ENCODE data around the gene HMGCS2. TPM values are rescaled to one million over a fixed set of nuclear protein-coding genes. Genes with fewer than 3 reads are reported as not detected.

HMGCS2 gene
- total and polyA plus RNA-seq, 10 donors: 0.06 to 0.11 TPM; not detected in 8

DNA sequence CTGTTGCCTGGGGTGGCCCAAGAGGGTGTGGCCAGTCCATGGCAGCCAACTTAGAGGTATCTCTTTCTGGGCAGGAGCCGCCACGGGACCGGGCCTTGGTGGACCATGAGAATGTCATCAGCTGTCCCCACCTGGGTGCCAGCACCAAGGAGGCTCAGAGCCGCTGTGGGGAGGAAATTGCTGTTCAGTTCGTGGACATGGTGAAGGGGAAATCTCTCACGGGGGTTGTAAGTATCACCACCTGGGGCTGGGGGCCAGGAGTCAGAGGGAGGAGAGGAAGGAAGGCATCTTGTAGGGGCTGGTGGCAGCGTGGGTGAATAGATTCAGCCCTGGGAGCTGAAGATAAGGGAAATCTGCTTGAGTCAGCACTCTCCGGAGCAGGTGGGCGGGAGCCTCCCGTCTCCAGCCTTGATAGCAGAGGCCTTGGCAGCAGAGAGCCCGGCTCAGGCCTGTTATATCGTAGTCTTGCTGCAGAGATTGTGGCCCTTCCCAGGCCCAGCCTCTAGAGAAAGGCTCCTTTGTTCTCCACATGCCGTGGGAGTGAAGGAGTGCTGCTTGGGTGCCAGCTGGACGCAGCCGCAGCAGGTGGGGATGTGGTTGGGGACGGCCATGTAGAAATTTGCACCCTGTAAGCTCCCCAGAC is 31.5 kb downstream of the HMGCS2 start:
- intact Hi-C loops (cut with DNase I; ENCODE audit: low total_unique reads): no loop called here
- no peak for DNase-seq
- peaks cover 0 to 7% (median 0%) of the 10 kb centered on the region in 6 donors for H3K36me3 ChIP-seq

DNA sequence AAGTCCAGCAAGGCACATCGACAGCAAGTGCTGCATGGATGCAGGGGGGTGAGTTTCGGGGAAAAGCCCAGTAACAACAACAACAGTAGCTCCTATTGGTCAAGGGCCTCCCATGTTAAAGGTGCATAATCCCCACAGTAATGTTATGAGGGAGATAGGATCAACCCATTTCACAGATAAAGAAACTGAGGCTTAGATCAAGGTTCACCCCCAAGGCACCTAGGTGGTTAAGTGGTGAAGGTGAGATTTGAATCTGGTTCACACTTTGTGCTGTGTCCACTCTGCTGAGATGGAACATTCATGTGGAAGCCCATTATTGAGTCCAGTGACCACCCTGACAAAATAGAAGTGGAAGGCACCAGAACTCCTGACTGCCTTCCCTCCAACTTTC is 32.1 kb downstream of the HMGCS2 start:
- Histone ChIP-seq H3K9me3 (no peaks in the 10 kb centered on the region), H3K4me3 (no peak overlapping the region), H3K4me1 (peaks cover 0 to 13% (median 0%) of the 10 kb centered on the region in 6 donors), H3K36me3 (peaks cover 0 to 7% (median 0%) of the 10 kb centered on the region in 6 donors), H3K27me3 (replicated peaks in 1 of 7) (no peaks in the 10 kb centered on the region), H3K27ac (no peak overlapping the region)
- intact Hi-C loops (cut with DNase I; ENCODE audit: low total_unique reads): no loop called here
- WGBS, 5 donors: 83 to 98% (median 94%) methylated on average over 2 of the region's 2 CpGs
- DNase-seq: no peak
- TF ChIP-seq POLR2A (IDR thresholded peaks at IDR 0.05): no peak
- TF ChIP-seq, protein P1, sequence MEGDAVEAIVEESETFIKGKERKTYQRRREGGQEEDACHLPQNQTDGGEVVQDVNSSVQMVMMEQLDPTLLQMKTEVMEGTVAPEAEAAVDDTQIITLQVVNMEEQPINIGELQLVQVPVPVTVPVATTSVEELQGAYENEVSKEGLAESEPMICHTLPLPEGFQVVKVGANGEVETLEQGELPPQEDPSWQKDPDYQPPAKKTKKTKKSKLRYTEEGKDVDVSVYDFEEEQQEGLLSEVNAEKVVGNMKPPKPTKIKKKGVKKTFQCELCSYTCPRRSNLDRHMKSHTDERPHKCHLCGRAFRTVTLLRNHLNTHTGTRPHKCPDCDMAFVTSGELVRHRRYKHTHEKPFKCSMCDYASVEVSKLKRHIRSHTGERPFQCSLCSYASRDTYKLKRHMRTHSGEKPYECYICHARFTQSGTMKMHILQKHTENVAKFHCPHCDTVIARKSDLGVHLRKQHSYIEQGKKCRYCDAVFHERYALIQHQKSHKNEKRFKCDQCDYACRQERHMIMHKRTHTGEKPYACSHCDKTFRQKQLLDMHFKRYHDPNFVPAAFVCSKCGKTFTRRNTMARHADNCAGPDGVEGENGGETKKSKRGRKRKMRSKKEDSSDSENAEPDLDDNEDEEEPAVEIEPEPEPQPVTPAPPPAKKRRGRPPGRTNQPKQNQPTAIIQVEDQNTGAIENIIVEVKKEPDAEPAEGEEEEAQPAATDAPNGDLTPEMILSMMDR (IDR thresholded peaks at IDR 0.05 in 8 of 11, conservative IDR thresholded peaks at IDR 0.05 in 3 of 11): no peak
- TF ChIP-seq POLR2AphosphoS5 (IDR thresholded peaks at IDR 0.05): no peak

More for the DNA sequence above, 31.5 kb downstream of the HMGCS2 start:
- Histone ChIP-seq H3K27me3 (replicated peaks in 1 of 7) (no peaks in the 10 kb centered on the region), H3K9me3 (no peaks in the 10 kb centered on the region), H3K4me3 (no peak overlapping the region), H3K27ac (no peak overlapping the region), H3K4me1 (peaks cover 0 to 13% (median 0%) of the 10 kb centered on the region in 6 donors)
- WGBS, 5 donors: 44 to 55% (median 50%) methylated on average over 14 to 16 of the region's 16 CpGs
- TF ChIP-seq POLR2AphosphoS5 (IDR thresholded peaks at IDR 0.05) (peak in 2 of 3 donors; percentile 17 to 50), POLR2A (IDR thresholded peaks at IDR 0.05) (no peak)

DNA sequence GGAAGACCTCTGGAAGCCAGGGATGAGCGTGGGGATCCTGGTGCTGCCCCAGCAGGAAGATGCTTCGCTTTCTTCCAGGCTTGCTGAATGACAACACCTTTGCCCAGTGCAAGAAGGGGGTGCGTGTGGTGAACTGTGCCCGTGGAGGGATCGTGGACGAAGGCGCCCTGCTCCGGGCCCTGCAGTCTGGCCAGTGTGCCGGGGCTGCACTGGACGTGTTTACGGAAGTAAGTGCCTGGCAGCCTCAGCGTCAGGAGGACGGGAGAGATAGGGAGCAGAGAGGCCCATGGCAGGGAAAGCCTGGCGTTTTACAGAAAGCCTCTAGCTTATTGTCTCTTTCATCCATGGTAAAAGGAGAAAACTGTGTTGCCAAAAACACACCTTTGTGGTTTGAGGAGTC is 33.5 kb downstream of the HMGCS2 start:
- Histone ChIP-seq H3K9me3 (no peaks in the 10 kb centered on the region), H3K4me3 (no peak overlapping the region), H3K27me3 (replicated peaks in 1 of 7) (no peaks in the 10 kb centered on the region), H3K36me3 (peaks cover 0 to 7% (median 0%) of the 10 kb centered on the region in 6 donors), H3K27ac (no peak overlapping the region), H3K4me1 (peaks cover 0 to 13% (median 0%) of the 10 kb centered on the region in 6 donors)
- TF ChIP-seq POLR2A (IDR thresholded peaks at IDR 0.05): no peak
- TF ChIP-seq, protein P1 (IDR thresholded peaks at IDR 0.05 in 8 of 11, conservative IDR thresholded peaks at IDR 0.05 in 3 of 11): no peak
- TF ChIP-seq POLR2AphosphoS5 (IDR thresholded peaks at IDR 0.05): no peak
- WGBS, 5 donors: 87 to 96% (median 94%) methylated on average over 13 to 14 of the region's 14 CpGs
- intact Hi-C loops (cut with DNase I; ENCODE audit: low total_unique reads): no loop called here
- DNase-seq: no peak

DNA sequence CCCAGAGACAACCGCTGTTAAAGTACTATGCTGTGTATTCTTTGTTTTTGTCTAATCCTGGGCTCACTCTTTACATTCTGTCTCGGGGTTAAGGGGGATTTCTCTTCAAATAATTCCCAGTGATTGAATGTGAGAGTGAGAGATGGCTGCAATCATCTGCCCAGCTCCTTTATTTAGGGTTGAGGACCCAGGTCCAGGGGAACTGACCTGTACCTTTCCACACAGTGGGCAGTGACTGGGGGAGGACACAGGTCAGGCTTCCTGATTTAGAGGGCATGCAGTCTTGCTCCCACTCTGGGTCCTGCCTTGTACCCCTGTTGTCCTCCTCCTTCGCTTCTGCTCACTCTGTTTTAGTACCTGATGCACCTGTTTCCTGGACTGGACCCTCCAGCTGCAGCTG is 35.0 kb downstream of the HMGCS2 start:
- Histone ChIP-seq H3K4me1 (peaks cover 0 to 13% (median 1%) of the 10 kb centered on the region in 6 donors), H3K27ac (no peak overlapping the region), H3K36me3 (peaks cover 0 to 7% (median 0%) of the 10 kb centered on the region in 6 donors), H3K9me3 (no peaks in the 10 kb centered on the region), H3K27me3 (replicated peaks in 1 of 7) (no peaks in the 10 kb centered on the region), H3K4me3 (no peak overlapping the region)
- WGBS, 5 donors: 82 to 94% (median 88%) methylated on average over 3 of the region's 3 CpGs
- TF ChIP-seq POLR2A (IDR thresholded peaks at IDR 0.05): no peak
- TF ChIP-seq POLR2AphosphoS5 (IDR thresholded peaks at IDR 0.05): no peak
- TF ChIP-seq, protein P1 (IDR thresholded peaks at IDR 0.05 in 8 of 11, conservative IDR thresholded peaks at IDR 0.05 in 3 of 11): no peak
- intact Hi-C loops (cut with DNase I; ENCODE audit: low total_unique reads): no loop called here
- DNase-seq: no peak

Data from spleen (tissue), 11 donors.